RPMI7951 (cell line): ENCODE measurements around the gene CPAMD8. TPM values are rescaled to one million over a fixed set of nuclear protein-coding genes. Genes with fewer than 3 reads are reported as not detected.
"Not testable (repeated sequence)": the region's sequence is repeated elsewhere in the genome, so short reads cannot be mapped to it uniquely, and the experiment has no call there.

Experiments used
- DNase-seq: peaks from one replicate; pipeline ENCODE4 v3.0.0-alpha.2; 2012; ENCODE audit warnings: low read depth
- total RNA-seq: library from RNA; depleted of rRNA; stranded (reverse); fragments of >200 nt; shearing (Covaris generic); gene quantifications from 2 replicates; pipeline ENCODE4 v1.2.3, GENCODE V29; 2014

The CPAMD8 gene
- total RNA-seq, 1 experiment from 2014 or later = 2.6 TPM

DNA sequence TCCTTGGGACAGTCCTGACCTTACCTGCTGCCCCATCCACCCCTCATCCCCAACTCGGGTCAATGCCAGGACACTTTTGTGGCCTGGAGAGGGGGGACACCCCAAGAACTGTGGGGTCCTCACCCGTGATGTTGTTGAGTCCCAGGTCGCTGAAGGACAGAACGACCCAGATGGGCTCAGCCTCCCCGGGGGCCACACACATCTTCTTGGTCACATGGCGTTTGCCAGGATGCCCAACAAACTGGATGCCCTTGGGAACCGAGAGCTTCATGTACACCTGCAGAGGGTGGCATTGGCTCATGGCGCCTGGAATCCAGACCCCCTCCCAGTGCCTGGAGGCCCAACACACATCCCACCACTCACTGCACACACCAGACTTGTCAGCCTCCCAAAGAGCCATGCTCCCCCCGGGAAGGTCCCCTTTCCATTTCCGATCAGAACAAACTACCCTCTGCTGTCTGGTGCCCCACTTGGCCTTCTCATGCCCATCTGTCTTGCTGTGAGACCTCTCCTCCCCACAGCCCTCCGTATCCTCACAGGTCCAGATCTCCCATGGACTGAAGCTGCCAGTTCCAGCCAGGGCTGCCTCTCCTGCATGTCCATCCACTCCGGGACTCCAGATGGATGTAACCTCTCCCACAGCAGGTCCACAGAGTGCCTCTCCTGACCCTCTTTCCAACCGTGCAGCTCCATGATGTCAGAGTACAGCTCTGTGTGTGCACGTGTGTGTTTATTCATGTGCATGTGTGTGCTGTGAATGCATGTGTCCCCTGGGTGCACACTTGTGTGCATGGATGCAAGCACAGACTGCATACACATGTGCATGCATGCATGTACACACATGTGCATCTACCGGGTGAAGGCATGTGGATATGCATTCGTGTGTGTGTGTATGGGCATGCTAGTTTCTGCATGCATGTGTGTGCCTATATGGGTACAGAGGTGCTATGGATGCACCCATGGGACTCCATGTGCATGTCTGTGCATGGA, 79.4 kb downstream of the CPAMD8 start:
- no peak for DNase-seq

DNA sequence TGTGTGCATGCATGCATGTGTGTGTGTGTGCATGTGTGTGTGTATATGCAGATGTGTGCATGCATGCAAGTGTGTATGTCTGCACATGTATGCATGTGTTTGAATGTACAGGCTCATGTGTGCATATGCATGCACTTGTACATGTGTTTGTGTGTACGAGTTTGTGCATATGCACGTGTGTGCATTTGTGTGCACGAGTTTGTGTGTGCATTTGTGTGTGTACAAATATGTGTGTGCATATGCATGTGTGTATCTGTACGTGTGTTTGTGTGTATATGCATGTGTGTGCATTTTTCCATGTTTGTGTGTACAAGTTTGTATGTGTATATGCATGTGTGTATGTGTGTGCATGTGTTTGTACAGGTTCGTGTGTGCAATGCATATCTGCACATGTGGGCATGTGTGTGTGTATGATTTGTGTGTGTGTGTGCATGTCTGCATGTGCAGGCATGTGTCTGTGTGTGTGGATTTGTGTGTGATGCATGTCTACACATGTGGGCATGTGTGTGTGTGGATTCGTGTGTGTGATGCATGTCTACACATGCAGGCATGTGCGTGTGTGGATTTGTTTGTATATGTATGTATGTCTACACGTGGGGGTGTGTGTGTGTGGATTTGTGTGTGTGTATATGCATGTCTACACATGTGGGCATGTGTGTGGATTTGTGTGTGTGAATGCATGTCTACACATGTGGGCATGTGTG, 80.7 kb downstream of the CPAMD8 start:
- DNase-seq = no peak

DNA sequence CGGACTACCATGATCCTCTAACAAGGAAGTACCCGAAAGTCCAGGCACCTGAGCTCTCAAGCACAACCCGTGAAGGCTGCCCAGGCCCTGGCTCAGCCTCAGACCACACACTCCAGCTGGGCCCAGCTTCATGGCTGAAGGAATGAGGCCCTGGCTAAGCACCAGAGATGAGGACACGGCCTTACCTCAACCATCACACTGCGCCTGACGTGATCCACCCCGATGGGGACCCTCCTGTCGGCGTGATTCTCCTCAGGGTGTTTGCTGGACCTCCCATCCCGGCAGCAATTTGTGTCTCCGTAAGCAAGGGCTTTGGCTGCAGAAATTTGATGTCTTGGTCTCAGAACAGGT, 81.3 kb downstream of the CPAMD8 start:
- no peak for DNase-seq

DNA sequence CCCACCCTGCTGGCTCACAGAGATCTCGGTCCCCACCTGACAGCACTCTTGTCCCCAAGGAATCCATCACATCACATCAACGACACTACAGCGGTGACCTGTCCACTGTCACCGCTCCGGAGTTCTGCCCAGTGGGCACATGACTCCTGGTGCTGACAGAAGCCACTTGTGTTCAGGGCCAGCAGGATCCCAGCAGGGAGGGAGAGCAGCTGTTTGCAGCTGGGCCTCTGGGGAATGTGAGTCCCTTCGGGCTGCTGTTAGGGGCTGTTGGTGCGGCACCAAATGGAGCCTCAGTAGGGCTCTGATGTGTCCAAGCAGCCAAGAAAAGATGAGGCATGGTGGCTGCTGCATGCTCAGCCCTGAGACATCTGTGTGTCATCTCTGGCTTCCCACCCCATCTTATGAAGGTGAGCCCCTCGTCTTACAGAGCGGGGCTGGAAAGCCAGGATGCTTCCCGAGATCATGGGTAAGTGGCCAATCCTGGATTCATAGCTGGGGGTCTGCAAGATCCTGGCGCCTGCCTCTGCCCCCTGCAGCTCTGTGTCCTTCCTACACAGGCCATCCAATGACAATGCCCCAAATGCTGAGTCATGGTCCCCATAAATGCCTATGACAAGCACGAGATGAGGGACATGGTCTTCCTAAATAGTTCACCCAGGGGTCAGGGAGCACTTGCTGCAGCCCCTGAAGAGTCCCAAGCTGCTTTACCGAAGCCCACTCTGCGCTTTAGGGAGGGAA, 81.8 kb downstream of the CPAMD8 start:
- DNase-seq = no peak

DNA sequence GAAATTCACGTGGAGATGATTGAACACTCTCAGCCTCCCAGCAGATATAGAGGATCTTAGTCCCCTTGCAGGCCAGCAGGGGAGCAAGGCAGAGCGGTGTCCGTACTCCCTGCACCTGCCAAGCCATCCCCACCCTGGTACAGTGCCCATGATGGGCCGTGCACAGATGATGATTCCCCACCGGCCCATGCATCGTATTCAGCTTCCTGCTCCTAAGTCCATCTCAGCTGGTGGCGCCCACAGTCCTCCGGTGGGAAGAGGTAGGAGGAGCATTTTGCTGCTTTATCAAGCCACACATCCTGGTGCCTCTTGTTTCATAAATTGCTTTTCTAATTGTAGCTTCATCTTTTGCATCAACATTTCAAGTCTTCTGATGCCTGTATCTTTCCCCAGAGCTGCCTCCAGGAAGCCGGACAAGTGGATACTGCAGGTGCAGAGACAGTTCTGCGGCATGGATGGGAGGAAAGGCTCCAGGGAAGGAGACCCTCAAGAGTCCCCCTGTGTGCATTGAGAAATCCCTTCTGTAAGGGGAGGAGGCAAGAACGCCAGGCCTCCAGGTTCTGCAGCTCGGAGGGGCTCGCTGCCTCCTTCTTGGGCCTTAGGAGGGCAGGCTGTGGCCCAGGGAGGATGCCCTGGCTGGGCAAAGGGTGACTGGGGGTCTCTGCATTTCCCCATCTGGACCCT, 82.5 kb downstream of the CPAMD8 start:
- DNase-seq = no peak

DNA sequence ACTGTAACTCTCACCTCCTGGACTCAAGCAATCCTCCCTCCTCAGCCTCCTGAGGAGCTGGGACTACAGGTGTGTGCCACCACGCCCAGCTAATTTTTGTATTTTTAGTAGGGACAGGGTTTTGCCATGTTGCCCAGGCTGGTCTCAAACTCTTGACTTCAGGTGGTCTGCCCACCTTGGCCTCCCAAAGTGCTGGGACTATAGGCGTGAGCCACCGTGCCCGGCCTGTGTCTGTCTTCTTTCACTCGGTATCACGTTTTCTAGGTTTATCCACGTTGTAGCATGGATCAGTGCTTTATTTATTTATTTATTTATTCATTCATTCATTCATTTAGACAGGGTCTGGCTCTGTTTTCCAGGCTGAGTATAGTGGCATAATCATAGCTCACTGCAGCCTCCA, 83.5 kb downstream of the CPAMD8 start:
- DNase-seq = not testable (repeated sequence)

DNA sequence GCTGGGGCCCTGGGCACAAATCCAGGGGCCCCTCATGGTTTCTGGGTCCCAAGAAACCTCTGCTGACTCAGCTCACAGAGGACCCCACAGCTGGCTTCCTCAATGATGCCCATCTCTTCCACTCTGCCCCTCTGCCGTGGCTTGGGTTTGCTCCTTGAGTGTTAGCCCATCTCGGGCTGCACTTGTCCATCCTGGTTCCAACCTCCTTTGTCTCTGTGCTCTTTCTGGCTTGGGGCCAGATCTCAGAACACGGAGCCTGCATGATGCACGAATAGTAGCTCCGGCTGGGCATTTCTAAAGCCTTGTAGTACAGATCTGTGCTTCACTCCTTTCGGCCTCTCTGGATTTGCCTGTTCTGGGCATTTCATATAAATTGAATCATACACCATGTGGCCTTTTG, 84.0 kb downstream of the CPAMD8 start:
- DNase-seq = no peak

DNA sequence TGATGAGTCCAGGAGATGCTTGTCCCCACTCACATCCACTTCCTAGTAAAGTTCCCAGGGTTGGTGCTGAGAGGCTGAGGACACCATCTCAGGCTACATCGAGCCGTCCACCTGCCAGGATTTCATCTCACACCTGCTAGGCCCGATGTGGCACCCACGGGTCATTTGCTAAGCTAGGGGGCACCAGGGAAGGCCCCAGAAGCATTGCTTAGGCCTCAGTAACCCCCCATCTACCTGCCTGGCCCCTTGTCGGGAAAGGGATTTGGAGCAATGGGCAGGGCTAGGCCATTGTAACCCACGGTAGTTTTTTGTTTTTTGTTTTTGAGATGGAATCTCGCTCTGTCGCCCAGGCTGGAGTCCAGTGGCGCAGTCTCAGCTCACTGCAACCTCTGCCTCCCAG, 86.0 kb downstream of the CPAMD8 start:
- no peak for DNase-seq

DNA sequence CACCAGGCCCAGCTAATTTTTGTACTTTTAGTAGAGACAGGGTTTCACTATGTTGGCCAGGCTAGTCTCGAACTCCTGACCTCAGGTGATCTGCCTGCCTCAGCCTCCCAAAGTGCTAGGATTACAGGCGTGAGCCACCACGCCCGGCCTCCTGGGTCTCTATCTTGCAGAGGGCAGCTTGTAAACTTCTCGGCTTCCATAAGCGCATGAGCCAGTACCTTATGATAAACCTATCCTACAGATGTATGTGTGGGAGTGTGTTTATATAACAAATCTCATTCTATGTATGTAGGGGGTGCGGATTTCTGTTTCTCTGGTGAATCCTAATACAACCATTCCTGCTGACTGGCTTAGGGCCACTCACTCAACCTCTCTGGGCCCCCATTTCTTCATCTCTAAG, 86.5 kb downstream of the CPAMD8 start:
- not testable (repeated sequence) for DNase-seq

DNA sequence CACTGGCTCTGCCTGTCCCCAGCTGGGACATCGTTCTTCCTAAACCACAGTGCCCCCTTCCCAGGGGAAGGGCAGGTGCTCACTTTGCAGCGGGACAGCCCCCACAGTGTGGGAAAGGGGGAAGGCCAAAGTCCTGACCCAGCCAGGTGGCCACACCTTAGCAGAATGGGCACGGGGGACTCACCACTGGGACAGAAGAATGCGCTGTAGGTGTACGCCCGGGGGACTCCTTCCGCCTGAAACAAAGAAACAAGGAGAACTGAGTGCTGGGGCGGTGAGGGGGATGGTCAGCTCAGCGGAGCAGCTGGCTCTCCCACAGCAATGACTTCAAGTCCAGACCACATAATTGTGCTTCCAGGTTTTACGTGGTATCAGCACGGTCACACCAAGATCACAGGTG, 88.4 kb downstream of the CPAMD8 start:
- no peak for DNase-seq

DNA sequence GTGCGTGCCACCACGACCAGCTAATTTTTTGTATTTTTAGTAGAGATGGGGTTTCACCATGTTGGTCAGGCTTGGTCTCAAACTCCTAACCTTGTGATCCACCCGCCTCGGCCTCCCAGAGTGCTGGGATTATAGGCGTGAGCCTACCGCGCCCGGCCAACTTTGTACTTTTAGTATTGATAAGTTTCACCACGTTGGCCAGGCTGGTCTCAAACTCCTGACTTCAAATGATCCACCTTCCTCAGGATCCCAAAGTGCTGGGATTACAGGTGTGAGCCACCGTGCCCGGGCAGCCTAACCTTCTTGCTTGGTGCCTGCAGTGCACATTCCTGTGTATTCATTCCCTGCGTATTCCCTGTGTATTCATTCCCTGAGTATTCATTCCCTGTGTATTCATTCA, 88.8 kb downstream of the CPAMD8 start:
- not testable (repeated sequence) for DNase-seq

DNA sequence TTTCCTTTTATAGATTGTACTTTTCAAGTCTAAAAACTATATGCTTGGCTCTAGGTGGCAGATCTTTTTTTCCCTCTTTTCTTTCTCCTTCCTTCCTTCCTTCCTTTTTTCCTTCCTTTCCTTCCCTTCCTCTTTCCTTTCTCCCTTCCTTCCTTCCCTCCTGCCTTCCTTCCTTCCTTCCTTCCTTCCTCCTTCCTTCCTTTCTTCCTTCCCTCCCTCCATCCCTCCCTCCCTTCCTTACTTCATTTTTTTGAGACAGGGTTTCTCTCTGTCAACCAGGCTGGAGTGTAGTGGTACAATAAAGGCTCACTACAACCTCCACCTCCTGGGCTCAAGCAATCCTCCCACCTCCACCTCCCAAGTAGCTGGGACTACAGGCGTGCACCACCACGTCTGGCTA, 89.7 kb downstream of the CPAMD8 start:
- no peak for DNase-seq

DNA sequence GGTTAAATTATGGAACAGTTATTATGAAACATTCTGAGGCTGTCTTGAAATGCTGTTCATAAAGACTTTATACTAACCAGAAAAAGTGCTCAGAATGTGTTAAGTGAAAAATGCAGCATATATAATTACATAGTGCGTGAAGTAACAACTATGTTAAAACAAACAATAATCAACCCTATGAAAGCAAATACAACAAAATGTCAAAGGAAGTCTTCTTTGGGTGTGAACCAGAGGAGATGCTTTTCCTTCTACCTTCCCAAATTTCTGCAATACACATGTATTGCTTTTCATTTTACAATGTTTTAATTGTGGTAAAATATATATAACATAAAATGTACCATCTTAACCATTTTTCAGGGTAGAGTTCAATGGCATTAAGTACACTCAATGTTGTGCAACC, 92.1 kb downstream of the CPAMD8 start:
- no peak for DNase-seq

DNA sequence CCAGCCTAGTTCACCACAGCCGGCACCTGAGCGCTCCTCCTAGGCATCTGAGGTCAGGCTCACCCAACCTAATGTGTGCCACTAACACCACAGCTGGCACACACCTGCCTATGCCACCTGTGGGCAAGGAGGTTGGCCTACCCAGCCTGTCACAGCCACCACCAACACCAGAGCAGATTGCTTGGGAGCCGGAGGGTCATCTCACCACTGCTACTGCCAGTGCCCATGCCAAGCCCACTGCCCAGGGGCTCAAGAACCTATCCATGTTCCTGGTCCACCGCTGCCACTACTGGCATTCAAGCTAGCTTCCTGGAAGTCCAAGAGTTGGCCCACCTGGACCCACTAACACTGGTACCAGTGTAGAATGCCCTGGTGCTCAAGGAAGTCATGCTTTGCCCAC, 95.3 kb downstream of the CPAMD8 start:
- no peak for DNase-seq

DNA sequence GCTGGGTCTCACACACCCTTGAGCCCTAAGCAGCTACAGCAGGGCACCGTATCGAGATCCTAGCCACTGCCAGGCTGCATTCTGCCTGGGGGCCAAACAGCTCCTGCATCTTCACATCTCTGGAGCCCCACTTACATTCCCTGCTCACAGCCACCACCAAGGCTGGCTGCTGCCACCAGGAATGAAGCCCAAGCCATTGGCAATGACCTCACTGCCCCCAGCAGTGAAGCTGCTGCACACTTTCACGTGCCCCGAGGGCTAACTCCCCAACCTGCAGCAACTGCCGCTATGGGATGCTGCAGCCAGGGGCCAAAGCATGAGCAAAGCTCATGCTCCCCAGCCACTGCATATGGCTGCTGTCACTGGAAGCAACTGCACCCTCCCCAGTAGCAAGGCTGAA, 95.9 kb downstream of the CPAMD8 start:
- DNase-seq = no peak

DNA sequence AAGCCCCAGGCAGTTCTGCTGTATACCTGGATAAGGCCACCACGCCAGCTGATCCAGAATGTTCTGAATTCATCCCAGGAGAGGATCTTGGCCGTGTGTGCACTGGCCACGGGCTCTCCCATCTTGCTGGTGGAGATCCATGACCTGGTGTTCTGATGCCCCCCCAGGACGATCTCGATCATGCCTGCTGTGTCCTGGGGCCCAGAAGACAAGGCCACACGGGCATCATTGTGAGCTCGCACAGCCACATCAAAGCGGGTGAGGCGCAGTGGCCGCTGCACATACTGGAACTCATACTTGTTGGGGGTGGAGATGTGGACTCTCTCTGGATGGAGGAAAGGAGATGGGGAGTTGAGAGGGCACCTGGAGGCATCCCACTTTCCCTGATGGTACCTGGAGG, 97.7 kb downstream of the CPAMD8 start:
- no peak for DNase-seq

DNA sequence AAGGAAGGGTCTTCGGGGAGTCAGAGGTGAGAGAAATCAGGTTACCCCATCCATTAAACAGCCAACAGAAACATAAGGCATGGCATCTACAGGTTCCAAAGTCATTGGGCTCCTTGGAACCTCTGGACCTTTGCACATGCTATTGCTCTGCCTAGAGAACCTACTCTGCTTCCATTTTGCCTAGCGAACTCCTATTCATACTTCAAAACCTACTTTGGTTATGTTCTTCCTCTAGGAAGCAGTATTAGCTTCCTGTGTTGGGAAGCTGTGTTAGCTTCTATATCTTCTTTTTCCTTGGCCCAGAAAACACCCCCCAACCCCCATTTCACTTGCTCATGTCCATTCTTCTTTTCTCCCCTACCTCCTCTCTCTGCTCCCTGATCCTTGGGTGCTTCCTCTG, 98.3 kb downstream of the CPAMD8 start:
- DNase-seq = no peak

DNA sequence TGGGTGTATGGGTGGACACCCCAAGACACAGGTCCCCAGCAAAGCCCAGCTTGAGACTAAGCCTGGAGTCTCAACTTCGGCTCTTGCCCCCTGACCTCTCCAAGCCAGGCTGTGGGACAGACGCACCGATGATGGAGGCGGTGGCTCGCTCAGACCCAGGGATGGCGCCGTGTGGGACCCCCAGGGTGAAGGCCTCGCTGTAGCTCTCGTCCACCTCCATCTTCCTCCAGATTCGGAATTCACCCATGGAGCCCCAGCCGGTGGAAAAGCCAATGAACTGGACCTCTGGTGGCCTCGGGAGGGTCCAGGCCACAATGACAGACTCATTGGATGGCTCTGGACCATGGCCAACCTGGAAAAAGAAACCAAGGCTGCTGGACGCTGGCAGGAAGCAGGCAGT, 98.7 kb downstream of the CPAMD8 start:
- no peak for DNase-seq

DNA sequence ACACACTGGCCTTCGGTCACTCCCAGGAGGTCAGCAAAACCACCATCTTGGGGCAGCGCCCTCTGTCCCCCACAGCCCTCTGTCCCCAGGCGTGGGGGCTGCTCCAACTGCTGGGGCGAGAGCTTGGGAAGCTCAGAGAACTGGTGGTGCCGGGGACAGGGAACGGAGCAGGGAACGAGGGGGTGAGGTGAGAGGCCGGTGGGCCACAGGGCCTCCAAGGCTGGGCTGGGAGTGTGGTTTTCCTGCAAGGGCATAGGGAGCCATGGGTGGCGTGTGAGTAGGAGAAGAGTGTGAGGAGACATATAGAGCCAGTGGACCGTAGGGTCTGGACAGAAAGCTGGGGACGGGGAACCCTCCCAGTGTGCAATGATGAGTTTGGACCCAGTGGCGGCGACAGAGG, 103.7 kb downstream of the CPAMD8 start:
- DNase-seq = no peak

DNA sequence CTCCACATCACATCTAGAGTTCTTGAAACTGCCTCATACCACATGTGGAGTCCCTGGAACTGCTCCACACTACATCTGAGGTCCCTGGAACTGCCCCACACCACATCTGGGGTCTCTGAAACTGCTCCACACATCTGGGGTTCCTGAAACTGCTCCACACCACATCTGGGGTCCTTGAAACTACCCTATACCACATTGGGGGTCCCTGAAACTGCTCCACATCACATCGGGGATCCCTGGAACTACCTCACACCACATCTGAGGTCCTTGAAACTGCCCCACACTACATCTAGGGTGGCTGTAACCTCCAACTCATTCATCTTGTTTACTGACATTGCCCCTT, 104.0 kb downstream of the CPAMD8 start:
- no peak for DNase-seq

DNA sequence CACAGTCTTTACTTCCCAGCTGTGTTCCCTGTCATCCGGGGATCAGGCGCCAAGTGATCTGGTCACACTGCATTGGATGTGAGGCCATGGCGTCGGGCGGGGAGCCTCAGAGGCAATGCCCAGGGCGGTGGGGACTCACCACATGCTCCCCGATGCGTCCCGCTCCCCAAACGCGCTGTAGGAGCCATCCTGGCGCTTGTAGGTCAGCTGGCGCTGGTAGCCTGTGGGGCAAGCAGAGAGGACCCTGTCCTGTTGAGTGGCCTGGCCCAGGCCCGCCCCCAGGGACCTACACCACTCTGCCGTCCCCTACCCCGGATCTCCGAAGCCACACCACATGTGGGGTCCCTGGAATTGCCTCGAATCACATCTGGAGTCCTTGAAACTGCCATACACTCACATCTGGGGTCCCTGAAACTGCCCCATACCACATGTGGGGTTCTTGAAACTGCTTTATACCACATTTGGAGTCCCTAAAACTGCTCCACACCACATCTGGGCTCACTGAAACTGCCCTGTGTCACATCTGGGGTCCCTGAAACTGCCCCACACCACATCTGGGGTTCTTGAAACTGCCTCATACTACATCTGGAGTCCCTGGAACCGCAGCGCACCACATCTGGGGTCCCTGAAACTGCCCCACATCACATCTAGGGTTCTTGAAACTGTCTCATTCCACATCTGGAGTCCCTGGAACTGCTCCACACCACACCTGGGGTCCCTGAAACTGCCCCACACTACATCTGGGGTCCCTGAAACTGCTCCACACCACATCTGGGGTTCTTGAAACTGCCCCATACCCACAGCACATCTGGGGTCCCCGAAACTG, 104.6 kb downstream of the CPAMD8 start:
- no peak for DNase-seq
